ENCODE results near the gene FASN.
"Not testable (repeated sequence)": the region's sequence is repeated elsewhere in the genome, so short reads cannot be mapped to it uniquely, and the experiment has no call there.

FASN gene

DNA sequence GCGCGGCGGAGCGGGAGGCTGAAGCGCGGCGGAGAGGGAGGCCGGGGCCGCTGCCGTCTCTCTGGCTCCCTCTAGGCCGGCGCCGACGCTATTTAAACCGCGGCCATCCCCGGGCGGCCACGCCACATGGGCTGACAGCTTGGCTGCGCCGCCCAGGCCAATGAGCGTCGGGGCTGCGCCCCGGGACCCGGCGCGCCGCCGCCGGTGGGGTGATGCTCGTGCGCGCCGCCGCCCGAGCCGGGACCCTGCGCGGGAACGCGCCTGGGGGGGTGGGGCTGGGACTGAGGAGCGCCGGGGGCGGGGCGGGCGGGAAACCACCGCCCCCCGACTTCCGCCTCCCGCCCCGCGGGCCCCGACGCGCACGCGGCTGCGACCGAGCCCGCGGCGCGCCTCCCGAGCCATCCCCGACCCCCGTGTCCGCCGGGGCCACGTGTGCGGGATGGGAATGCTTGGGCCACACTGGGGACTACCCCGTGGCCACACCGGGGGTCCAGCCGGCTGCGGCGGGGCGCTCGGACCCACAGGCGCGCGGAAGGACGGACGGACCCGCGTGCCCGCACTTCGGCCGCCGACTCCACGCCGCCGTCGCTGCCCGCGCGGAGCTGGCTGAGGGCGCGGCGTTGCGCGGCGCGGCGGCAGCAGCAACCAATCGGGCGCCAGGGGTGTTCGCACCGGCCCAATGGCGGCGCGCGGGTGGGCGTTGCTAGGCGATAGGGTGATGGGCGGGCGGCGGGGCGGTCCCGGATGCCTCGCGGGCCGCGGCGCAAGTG is at the start of gene FASN:
TSS of gene FASN (minus strand) at position 68 of the 770 bp plus-strand sequence. CDS start 1,791 bp downstream, outside the sequence.
- peak; percentile 95 for DNase-seq (ENCODE audit: low read depth)
- TF ChIP-seq, protein P1, sequence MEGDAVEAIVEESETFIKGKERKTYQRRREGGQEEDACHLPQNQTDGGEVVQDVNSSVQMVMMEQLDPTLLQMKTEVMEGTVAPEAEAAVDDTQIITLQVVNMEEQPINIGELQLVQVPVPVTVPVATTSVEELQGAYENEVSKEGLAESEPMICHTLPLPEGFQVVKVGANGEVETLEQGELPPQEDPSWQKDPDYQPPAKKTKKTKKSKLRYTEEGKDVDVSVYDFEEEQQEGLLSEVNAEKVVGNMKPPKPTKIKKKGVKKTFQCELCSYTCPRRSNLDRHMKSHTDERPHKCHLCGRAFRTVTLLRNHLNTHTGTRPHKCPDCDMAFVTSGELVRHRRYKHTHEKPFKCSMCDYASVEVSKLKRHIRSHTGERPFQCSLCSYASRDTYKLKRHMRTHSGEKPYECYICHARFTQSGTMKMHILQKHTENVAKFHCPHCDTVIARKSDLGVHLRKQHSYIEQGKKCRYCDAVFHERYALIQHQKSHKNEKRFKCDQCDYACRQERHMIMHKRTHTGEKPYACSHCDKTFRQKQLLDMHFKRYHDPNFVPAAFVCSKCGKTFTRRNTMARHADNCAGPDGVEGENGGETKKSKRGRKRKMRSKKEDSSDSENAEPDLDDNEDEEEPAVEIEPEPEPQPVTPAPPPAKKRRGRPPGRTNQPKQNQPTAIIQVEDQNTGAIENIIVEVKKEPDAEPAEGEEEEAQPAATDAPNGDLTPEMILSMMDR (conservative IDR thresholded peaks at IDR 0.05; ENCODE audit: low read length): peak; percentile 36
- H3K4me3 ChIP-seq (ENCODE audit: low read length): peak within 1 kb of the TSS; percentile 72

DNA sequence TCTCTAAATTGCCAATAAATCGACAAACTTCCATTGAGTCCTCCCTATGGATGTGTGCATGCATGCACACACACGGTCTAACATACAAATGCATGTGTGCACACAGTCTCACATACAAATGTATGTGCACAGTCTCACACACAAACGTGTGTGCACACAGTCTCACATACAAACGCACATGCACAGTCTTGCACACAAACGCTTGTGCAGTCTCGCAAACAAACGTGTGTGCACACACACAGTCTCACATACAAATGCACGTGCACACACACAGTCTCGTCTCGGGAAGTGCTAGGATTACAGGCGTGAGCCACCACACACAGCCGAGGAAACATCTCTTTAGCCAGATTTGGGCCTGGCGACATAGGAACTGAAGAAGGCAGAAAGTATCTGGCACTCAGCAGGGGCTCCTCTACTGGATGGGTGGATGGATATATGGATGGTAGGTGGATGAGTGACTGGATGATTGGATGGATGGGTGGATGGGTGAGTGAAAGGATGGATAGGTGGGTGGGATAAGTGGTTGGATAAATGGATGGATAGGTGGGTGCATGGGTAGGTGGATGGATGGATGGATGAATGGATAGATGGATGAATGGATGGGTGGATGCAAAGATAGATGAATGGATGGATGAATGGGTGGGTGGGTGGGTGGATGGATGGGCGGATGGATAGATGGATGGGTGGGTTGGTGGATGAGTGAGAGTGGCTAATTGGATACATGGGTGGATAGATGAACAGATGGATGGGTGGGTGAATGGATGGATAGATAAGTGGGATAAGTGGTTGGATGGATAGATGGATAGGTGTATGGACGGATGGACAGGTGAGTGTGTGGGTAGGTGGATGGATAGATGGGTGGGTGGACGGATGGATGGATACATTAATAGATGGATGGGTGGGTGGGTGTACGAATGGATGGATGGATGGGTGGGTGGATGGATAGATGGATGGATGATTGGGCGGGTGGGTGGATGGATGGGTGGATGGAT is 48.9 kb upstream of the FASN start:
- no peak for DNase-seq (ENCODE audit: low read depth)
- H3K4me3 ChIP-seq (ENCODE audit: low read length): no peak overlapping the region
- TF ChIP-seq, protein P1 (conservative IDR thresholded peaks at IDR 0.05; ENCODE audit: low read length): no peak

DNA sequence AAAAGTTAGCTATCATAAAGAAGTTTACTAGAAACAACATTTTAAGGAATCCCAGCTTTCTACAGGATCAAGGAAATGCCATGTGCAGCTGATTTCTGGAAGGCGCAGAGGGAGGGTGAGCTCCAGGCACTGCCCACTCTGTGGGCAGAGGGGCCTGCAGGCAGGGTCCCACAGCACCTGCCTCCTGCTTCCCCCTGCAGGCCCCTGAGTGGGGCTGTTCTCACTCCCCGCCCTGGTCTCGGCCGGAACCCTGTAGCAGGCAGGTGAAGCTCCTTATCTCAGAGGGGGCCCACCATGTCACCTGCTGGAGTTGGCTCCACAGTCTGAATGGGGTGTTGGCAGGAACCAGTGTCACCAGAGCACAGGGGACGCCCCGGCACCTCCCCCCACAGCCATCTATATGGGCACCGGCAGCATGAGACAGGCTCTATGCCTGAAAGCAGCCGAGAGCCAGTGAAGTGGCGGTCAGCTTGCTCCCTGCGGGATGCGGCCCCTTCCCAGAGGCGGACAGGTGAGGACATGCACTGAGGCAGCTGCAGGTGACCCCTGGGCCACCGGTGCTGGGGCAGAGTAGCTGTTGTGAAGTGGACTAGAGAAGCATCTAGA is 47.6 kb upstream of the FASN start:
- DNase-seq (ENCODE audit: low read depth): no peak
- TF ChIP-seq, protein P1 (conservative IDR thresholded peaks at IDR 0.05; ENCODE audit: low read length): no peak
- H3K4me3 ChIP-seq (ENCODE audit: low read length): no peak overlapping the region

DNA sequence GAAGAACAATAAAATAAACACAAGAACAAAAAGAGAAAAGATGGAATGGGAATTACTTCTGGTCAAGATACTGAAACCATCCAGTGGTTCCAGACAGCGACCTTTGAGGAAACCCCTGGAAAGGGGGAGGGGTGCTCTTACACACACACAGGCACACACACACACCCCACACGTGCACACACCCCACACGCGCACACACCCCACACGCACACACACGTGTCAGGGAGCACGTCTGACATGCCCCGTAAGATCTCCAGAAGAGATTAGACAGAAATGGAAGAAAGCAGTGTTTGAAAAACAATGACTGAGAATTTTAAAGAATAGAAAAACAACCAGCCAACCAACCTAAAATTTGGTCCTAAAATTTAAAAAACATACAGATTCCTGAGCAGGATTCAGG is 45.3 kb upstream of the FASN start:
- no peak for DNase-seq (ENCODE audit: low read depth)
- TF ChIP-seq, protein P1 (conservative IDR thresholded peaks at IDR 0.05; ENCODE audit: low read length): no peak
- H3K4me3 ChIP-seq (ENCODE audit: low read length): no peak overlapping the region

DNA sequence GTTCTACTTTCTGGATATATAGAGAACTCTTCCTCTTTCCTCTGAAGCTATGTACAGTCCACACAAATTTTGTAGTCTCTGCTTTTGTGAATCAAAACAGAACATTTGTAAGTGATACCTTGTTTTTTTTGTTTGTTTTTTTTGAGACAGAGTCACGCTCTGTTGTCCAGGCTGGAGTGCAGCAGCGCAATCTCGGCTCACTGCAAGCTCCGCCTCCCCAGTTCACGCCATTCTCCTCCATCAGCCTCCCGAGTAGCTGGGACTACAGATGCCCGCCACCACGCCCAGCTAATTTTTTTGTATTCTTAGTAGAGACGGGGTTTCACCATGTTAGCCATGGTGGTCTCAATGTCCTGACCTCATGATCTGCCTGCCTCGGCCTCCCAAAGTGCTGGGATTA is 41.9 kb upstream of the FASN start:
- not testable (repeated sequence) for H3K4me3 ChIP-seq (ENCODE audit: low read length); DNase-seq (ENCODE audit: low read depth)

DNA sequence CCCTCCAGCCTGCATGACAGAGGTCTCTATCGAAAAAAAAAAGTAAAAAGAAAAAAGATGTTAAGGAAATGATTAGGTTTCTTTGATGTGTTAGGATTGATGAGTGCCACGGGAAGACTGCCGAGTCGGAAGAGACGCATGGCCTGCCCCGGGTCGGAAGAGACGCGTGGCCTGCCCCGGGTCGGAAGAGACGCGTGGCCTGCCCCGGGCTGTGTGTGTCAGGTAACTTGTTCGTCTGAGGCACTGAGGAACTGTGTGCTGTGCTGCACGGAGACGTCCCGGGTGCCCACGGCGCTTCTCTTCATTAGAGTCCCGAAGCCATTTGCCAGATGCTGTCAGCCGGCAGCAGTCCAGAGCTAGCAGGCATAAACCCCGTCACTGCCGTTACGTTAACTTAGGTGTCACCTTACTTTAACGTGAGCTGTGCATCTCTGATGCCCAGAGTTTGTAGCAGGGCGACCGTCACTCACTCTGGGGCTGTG is 40.5 kb upstream of the FASN start:
- H3K4me3 ChIP-seq (ENCODE audit: low read length): no peak overlapping the region
- DNase-seq (ENCODE audit: low read depth): no peak
- TF ChIP-seq, protein P1 (conservative IDR thresholded peaks at IDR 0.05; ENCODE audit: low read length): no peak

DNA sequence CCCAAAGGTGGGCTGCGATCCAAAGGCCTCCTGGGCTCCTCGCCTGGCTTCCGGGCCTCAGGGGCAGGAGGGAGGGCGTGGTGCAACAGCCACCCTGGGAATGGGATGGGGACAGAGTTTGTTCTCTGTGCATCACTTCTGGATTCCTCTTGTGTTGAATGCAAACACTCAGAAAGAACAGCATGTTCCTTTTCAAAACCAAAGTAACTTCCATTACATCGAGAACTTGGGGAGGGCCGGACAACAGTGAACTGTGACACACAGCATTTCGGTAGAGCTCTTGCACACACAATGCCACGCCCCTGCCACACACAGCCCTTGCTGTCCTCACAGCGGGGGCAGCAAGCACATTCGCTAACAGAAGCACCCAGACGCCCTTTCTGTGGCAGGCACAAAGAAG is 36.1 kb upstream of the FASN start:
- TF ChIP-seq, protein P1 (conservative IDR thresholded peaks at IDR 0.05; ENCODE audit: low read length): no peak
- DNase-seq (ENCODE audit: low read depth): peak; percentile 1

DNA sequence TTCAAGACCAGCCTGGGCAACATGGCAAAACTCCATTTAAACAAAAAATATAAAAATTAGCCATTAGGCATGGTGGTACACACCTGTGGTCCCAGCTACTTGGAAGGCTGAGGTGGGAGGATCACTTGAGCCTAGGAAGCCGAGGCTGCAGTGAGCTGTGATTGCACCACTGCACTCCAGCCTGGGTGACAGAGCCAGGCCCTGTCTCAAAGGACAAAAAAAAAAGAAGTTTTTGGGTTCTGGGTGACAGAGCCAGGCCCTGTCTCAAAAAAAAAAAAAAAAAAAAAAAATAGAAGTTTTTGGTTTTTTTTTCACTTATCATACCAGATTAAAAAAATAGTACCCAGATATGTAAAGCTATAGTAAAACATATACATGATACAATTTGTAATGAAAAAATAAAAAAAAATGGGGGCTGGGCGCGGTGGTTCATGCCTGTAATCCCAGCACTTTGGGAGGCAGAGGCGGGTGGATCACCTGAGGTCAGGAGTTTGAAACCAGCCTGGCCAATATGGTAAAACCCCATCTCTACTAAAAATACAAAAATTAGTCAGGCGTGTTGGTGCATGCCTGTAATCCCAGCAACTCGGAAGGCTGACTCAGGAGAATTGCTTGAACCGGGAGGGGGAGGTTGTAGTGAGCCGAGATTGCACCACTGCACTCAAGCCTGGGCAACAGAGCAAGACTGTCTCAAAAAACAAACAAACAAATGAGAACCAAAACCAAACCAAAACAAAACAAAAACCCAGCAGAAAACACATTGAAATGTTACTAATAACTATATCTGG is 35.3 kb upstream of the FASN start:
- not testable (repeated sequence) for H3K4me3 ChIP-seq (ENCODE audit: low read length)
- peak; percentile 72 for DNase-seq (ENCODE audit: low read depth)

More for the DNA sequence above, 36.1 kb upstream of the FASN start:
- H3K4me3 ChIP-seq (ENCODE audit: low read length): no peak overlapping the region
